Smooth muscle cell (in vitro differentiated cells): ENCODE data around the gene KLHL25. TPM values are rescaled to one million over a fixed set of nuclear protein-coding genes. Genes with fewer than 3 reads are reported as not detected.

Source experiments
- DNase-seq: peaks from one replicate; lab custom pipeline; 2025; ENCODE audit not compliant: unreplicated experiment; lab: John Stamatoyannopoulos, UW
- H2AFZ ChIP-seq: fragments of 200-600 bp; sonication (generic); 2 replicates; pipeline ENCODE4 v1.6.0; 2016; ENCODE audit warnings: antibody characterized with exemption, low read depth, mild to moderate bottlenecking
- H3F3A ChIP-seq: fragments of 200-600 bp; sonication (generic); 2 replicates; pipeline ENCODE4 v1.6.0; 2017; ENCODE audit warnings: antibody characterized with exemption, low read depth
- H3K27ac ChIP-seq: fragments of 200-600 bp; sonication (generic); 2 replicates; pipeline ENCODE4 v1.5.1; 2016; ENCODE audit warnings: low read depth, mild to moderate bottlenecking
- H3K27me3 ChIP-seq: fragments of 200-600 bp; sonication (generic); 2 replicates; pipeline ENCODE4 v1.6.1; 2016; ENCODE audit warnings: low read depth, mild to moderate bottlenecking
- H3K36me3 ChIP-seq: fragments of 200-600 bp; sonication (generic); 2 replicates; pipeline ENCODE4 v1.5.1; 2016; ENCODE audit warnings: low read depth
- H3K4me1 ChIP-seq: fragments of 200-600 bp; sonication (generic); 2 replicates; pipeline ENCODE4 v1.5.1; 2016; ENCODE audit warnings: low read depth
- H3K4me2 ChIP-seq: fragments of 200-600 bp; sonication (generic); 2 replicates; pipeline ENCODE4 v1.6.0; 2016; ENCODE audit warnings: mild to moderate bottlenecking
- H3K4me3 ChIP-seq: fragments of 200-600 bp; sonication (generic); 2 replicates; pipeline ENCODE4 v1.5.1; 2016; ENCODE audit warnings: mild to moderate bottlenecking
- H3K79me2 ChIP-seq: fragments of 200-600 bp; sonication (generic); 2 replicates; pipeline ENCODE4 v1.6.0; 2016; ENCODE audit warnings: low read depth, mild to moderate bottlenecking
- H3K9ac ChIP-seq: fragments of 200-600 bp; sonication (generic); 2 replicates; pipeline ENCODE4 v1.6.0; 2016; ENCODE audit warnings: low read depth
- H3K9me3 ChIP-seq: fragments of 200-600 bp; sonication (generic); replicated peaks from 2 replicates; pipeline ENCODE4 v1.5.1; 2016; ENCODE audit warnings: low read depth
- H4K20me1 ChIP-seq: fragments of 200-600 bp; sonication (generic); 2 replicates; pipeline ENCODE4 v1.6.0; 2016; ENCODE audit warnings: low read depth
- CTCF ChIP-seq: fragments of 200-600 bp; sonication (generic); IDR thresholded peaks from 2 replicates; pipeline ENCODE4 v1.5.1; 2017; ENCODE audit warnings: borderline replicate concordance, mild to moderate bottlenecking, antibody characterized with exemption; ENCODE audit not compliant: insufficient read depth, poor library complexity, severe bottlenecking
- WGBS: methylation state at CpG from one replicate; pipeline ENCODE4 v1.1.7; 2016; ENCODE audit warnings: low lambda C conversion rate; 5-methylcytosine and 5-hydroxymethylcytosine counted together
- polyA plus RNA-seq: library from polyadenylated mRNA; unstranded; fragments of >200 nt; fragmentation: Nextera tagmentation; extraction: Ambion mirVana; gene quantifications from 2 replicates; pipeline ENCODE4 v1.2.1, GENCODE V29; 2016
- total RNA-seq: library from RNA; depleted of rRNA; stranded (reverse); fragments of >200 nt; gene quantifications from 2 replicates; pipeline ENCODE4 v1.2.3, GENCODE V29; 2014

KLHL25 gene
- total and polyA plus RNA-seq, 2 experiments from 2014 or later = 5.0 to 6.7 TPM

- Histone ChIP-seq H3K9me3 (no peaks in the 10 kb centered on the region), H2AFZ (no peak overlapping the region), H3K79me2 (peaks cover 56% of the 10 kb centered on the region), H3F3A (no peaks in the 10 kb centered on the region), H3K4me2 (no peak overlapping the region), H3K36me3 (no peaks in the 10 kb centered on the region), H3K9ac (no peak overlapping the region), H3K4me3 (no peak overlapping the region), H4K20me1 (peaks cover 91% of the 10 kb centered on the region), H3K27ac (no peak overlapping the region), H3K27me3 (no peaks in the 10 kb centered on the region), H3K4me1 (no peaks in the 10 kb centered on the region)
- no peak for DNase-seq
- TF ChIP-seq CTCF = no peak
- WGBS = 90% methylated on average over 18 of the region's 18 CpGs
Observed at GRCh38 chr15:85777250-85778106, 17.2 kb downstream of the KLHL25 start.

- peaks cover 39% of the 10 kb centered on the region for H3K79me2 ChIP-seq
Observed at GRCh38 chr15:85773970-85774369, 20.8 kb downstream of the KLHL25 start.

GRCh38 chr15:85773249-85773648, 21.5 kb downstream of the KLHL25 start:
- Histone ChIP-seq H3K9me3 (no peaks in the 10 kb centered on the region), H2AFZ (no peak overlapping the region), H3K4me2 (no peak overlapping the region)

More at GRCh38 chr15:85773970-85774369, 20.8 kb downstream of the KLHL25 start:
- H3K4me2 ChIP-seq = no peak overlapping the region
- peaks cover 88% of the 10 kb centered on the region for H4K20me1 ChIP-seq
- 98% methylated on average over 10 of the region's 10 CpGs for WGBS
- no peak for DNase-seq
- no peak overlapping the region for H3K9ac ChIP-seq
- H3K27me3 ChIP-seq = no peaks in the 10 kb centered on the region
- no peak for TF ChIP-seq CTCF
- H2AFZ ChIP-seq = no peak overlapping the region
- H3F3A ChIP-seq = no peaks in the 10 kb centered on the region
- no peak overlapping the region for H3K27ac ChIP-seq
- no peaks in the 10 kb centered on the region for H3K9me3 ChIP-seq
- H3K4me3 ChIP-seq = no peak overlapping the region
- no peaks in the 10 kb centered on the region for H3K4me1 ChIP-seq
- no peaks in the 10 kb centered on the region for H3K36me3 ChIP-seq

More at GRCh38 chr15:85773249-85773648, 21.5 kb downstream of the KLHL25 start:
- 95% methylated on average over 11 of the region's 12 CpGs for WGBS
- TF ChIP-seq CTCF = no peak
- H4K20me1 ChIP-seq = peaks cover 81% of the 10 kb centered on the region
- no peaks in the 10 kb centered on the region for H3K36me3 ChIP-seq
- no peaks in the 10 kb centered on the region for H3K27me3 ChIP-seq
- H3K4me3 ChIP-seq = no peak overlapping the region
- no peak overlapping the region for H3K9ac ChIP-seq
- peaks cover 32% of the 10 kb centered on the region for H3K79me2 ChIP-seq
- H3K4me1 ChIP-seq = no peaks in the 10 kb centered on the region
- H3F3A ChIP-seq = no peaks in the 10 kb centered on the region
- no peak for DNase-seq
- no peak overlapping the region for H3K27ac ChIP-seq
